Uterus (tissue), 2 donors: ENCODE results near the gene TRAPPC12.

Source experiments
- CTCF ChIP-seq, 4 experiments: fragments of 200-600 bp in 2 of 4; fragments of 450-650 bp in 2 of 4; sonication (generic) in 2 of 4; IDR thresholded peaks; one replicate each; pipeline ENCODE4 v1.5.1; 2016 to 2019; ENCODE audit warnings: antibody characterized with exemption in 4 of 4, mild to moderate bottlenecking in 2 of 4, moderate library complexity in 1 of 4
- POLR2A ChIP-seq, 2 donors: fragments of 450-650 bp; IDR thresholded peaks; one replicate each; pipeline ENCODE4 v1.6.1; 2016; ENCODE audit warnings: antibody characterized with exemption in 2 of 2, mild to moderate bottlenecking in 1 of 2, moderate library complexity in 1 of 2

- TF ChIP-seq CTCF (IDR thresholded peaks at IDR 0.05) (peak; percentile 17 to 34 (median 28)), POLR2A (IDR thresholded peaks at IDR 0.05) (peak; percentile 51 to 67)
These were observed 1.7 kb upstream of the TRAPPC12 start, which contains the start of gene EIPR1 for GRCh38 chr2:3377612-3378432.
